Heart left ventricle (tissue), 16 donors: ENCODE results near the gene LIN54. TPM values are rescaled to one million over a fixed set of nuclear protein-coding genes. Genes with fewer than 3 reads are reported as not detected.

Source experiments
- ATAC-seq, 4 donors: fragments of 200-7000 bp; cut with Tn5 transposase; one replicate each; pipeline ENCODE4 v1.9.1; 2020 to 2022; ENCODE audit warnings: moderate library complexity in 4 of 4, mild to moderate bottlenecking in 3 of 4, moderate number of reproducible peaks in 1 of 4
- DNase-seq, 5 donors: peaks; one replicate each; pipeline ENCODE4 v3.0.0-alpha.2; 2020
- H3K27ac ChIP-seq, 12 donors: fragments of 200-600 bp; sonication (generic) in 4 of 12; one replicate each; pipeline versions ENCODE4 v1.5.0 to v1.8.0; 2016 to 2022; ENCODE audit warnings: mild to moderate bottlenecking in 2 of 12
- H3K27me3 ChIP-seq, 9 donors: fragments of 200-600 bp; sonication (generic) in 2 of 9; one replicate each; pipeline versions ENCODE4 v1.5.1 to v1.8.0; 2016 to 2022; ENCODE audit warnings: mild to moderate bottlenecking in 3 of 9
- H3K36me3 ChIP-seq, 9 donors: fragments of 200-600 bp; sonication (generic) in 2 of 9; one replicate each; pipeline versions ENCODE4 v1.5.0 to v1.8.0; 2018 to 2022; ENCODE audit warnings: mild to moderate bottlenecking in 2 of 9
- H3K4me1 ChIP-seq, 12 donors: fragments of 200-600 bp; sonication (generic) in 4 of 12; one replicate each; pipeline versions ENCODE4 v1.5.0 to v1.8.0; 2016 to 2022; ENCODE audit warnings: mild to moderate bottlenecking in 3 of 12
- H3K4me3 ChIP-seq, 12 donors: fragments of 200-600 bp; sonication (generic) in 4 of 12; one replicate each; pipeline versions ENCODE4 v1.5.0 to v1.8.0; 2017 to 2022; ENCODE audit warnings: mild to moderate bottlenecking in 9 of 12, moderate library complexity in 4 of 12
- H3K9me3 ChIP-seq, 12 donors: fragments of 200-600 bp; sonication (generic) in 4 of 12; one replicate each; pipeline versions ENCODE4 v1.5.0 to v1.8.0; 2016 to 2022; ENCODE audit warnings: mild to moderate bottlenecking in 1 of 12
- POLR2A ChIP-seq, 2 donors: fragments of 450-650 bp; IDR thresholded peaks; one replicate each; pipeline ENCODE4 v1.6.1; 2017; ENCODE audit warnings: antibody characterized with exemption in 2 of 2, mild to moderate bottlenecking in 2 of 2, moderate library complexity in 2 of 2
- WGBS, 4 donors: extraction: QIAGEN DNeasy Blood & Tissue Kit in 2 of 4; methylation state at CpG; one replicate each; pipeline versions ENCODE4 v1.1.5 to v1.1.7; 2013 to 2018; 5-methylcytosine and 5-hydroxymethylcytosine counted together
- intact Hi-C, 10 donors: fragments of 100-400 bp; cut with DNase I; formaldehyde crosslinking; loops; one replicate each; pipeline versions ENCODE4 v1.11.1 to v1.14.2; 2022
- polyA plus RNA-seq, 2 donors: library from polyadenylated mRNA; stranded (reverse); fragments of 200-250 nt; gene quantifications; one replicate each; pipeline ENCODE4 v1.2.3, GENCODE V29; 2013
- total RNA-seq, 9 donors: library from RNA; depleted of rRNA in 2 of 9; stranded (reverse); fragments of >200 nt in 2 of 9; fragmentation: NEBNext Ultra II Directional in 3 of 9; extraction: Animal tissue kit (Norgen Biotek cat#: 25700) in 3 of 9; gene quantifications; one replicate each; pipeline versions ENCODE4 v1.1.0 to v1.2.4, GENCODE V29; 2016 to 2023
- TF ChIP-seq, protein P1 (sequence below), 12 donors: fragments of 200-600 bp; sonication (generic) in 4 of 12; IDR thresholded peaks; one replicate each; pipeline versions ENCODE4 v1.5.0 to v1.8.0; 2018 to 2022; ENCODE audit warnings: antibody characterized with exemption in 12 of 12, mild to moderate bottlenecking in 5 of 12
- donor health status: ischemic (EF 13 %, LVEDD 7.1; RV severe dilation, severe dysfunction).
- donor health status: healthy with polysubstance abuse.
- donor health status: DM: no; HTN: yes; CAD: no.
- donor health status: DM: no; HTN: no; CAD: no.
- donor health status: ischemic (EF 25% LVEDD 6.9; RV normal size, moderate dysfunction).
- donor health status: ischemic (EF 25% LVEDD 5.7; RV mildly dilated, moderate dysfunction).
- donor health status: healthy.
- donor health status: DM: yes; HTN: yes; CAD: no.
- donor health status: ischemic (EF 35%, LVEDD 5.7; RV mildly dilated, moderate dysfunction).
- donor health status: nonischemic (EF 11% LVEDD 7.7; RV severe dilation, severe dysfunction).
- donor health status: DM: yes; HTN: yes; CAD: no.
- donor health status: PGD.
- donor health status: ischemic (EF 29% LVEDD 5.4; RV normal size, mild dysfunction).
- donor health status: nonischemic (EF 23%, LVEDD 6.1; RV moderate dilation, normal function).

Gene LIN54
- total and polyA plus RNA-seq, 11 donors = 1.6 to 11.4 (median 7.1) TPM

DNA sequence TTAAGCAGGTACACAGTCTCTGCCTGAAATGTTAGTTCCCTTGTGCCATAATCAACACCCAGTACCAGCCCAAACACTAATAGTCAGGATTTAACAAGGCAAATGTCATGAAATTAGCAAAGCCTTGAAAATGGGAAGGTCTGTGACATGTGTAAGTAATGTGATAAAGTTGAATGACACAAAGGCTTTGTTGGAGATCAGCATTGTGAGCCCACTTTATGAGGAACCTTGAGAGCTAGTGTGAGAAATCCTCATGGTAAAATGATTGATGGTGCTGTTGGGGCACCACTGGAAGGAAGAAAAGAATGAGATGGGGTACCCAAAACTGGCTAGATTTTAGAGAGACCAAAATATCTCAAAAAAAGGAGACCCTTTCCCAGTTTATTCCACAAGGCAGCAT, 3.3 kb upstream of the LIN54 start:
- ATAC-seq = no peak
- Histone ChIP-seq H3K9me3 (no peaks in the 10 kb centered on the region), H3K36me3 (no peaks in the 10 kb centered on the region), H3K4me3 (peak overlapping the region in 9 of 12 donors; percentile 40 to 94 (median 72)), H3K4me1 (peaks cover 0 to 36% (median 18%) of the 10 kb centered on the region in 12 donors), H3K27ac (peak overlapping the region in 11 of 12 donors; percentile 62 to 95 (median 79)), H3K27me3 (no peaks in the 10 kb centered on the region)
- TF ChIP-seq POLR2A (IDR thresholded peaks at IDR 0.05) = no peak
- TF ChIP-seq, protein P1, sequence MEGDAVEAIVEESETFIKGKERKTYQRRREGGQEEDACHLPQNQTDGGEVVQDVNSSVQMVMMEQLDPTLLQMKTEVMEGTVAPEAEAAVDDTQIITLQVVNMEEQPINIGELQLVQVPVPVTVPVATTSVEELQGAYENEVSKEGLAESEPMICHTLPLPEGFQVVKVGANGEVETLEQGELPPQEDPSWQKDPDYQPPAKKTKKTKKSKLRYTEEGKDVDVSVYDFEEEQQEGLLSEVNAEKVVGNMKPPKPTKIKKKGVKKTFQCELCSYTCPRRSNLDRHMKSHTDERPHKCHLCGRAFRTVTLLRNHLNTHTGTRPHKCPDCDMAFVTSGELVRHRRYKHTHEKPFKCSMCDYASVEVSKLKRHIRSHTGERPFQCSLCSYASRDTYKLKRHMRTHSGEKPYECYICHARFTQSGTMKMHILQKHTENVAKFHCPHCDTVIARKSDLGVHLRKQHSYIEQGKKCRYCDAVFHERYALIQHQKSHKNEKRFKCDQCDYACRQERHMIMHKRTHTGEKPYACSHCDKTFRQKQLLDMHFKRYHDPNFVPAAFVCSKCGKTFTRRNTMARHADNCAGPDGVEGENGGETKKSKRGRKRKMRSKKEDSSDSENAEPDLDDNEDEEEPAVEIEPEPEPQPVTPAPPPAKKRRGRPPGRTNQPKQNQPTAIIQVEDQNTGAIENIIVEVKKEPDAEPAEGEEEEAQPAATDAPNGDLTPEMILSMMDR (IDR thresholded peaks at IDR 0.05) = no peak
- DNase-seq = no peak
- intact Hi-C loops = loop anchor here in 9 of 10 donors (1.0 to 10.0 kb wide), 10 partner anchors 20 to 642 kb away; partner anchors contain the start of genes THAP9 (in 6 of the 9), COPS4 (in 5 of the 9), ENOPH1 (in 1 of the 9) and HNRNPD (in 1 of the 9)

DNA sequence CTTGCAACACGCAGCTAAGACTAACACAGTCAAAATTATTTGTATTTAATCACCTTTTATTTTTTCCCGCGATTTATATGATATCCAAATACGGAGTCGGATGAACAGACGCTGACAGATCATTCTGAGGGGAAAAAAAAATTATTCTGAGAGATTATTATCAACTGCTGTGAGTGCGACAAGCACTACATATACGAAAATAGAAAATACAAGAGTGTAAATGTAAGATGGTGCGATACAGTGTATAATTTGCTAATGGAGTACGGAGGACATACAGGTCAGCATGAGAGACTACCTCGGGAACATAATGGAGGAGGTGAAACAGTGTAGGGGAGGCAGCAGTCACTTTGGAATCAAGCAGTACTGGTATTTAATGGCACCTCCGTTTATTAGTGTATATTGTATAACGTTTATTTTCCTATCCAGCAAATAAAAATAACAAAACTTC, 2.8 kb upstream of the LIN54 start:
- Histone ChIP-seq H3K27me3 (no peaks in the 10 kb centered on the region), H3K4me1 (peaks cover 0 to 39% (median 21%) of the 10 kb centered on the region in 12 donors), H3K36me3 (no peaks in the 10 kb centered on the region), H3K9me3 (no peaks in the 10 kb centered on the region), H3K27ac (peak overlapping the region; percentile 62 to 95 (median 78)), H3K4me3 (peak overlapping the region; percentile 26 to 94 (median 71))
- intact Hi-C loops = loop anchor here in 9 of 10 donors (1.0 to 10.0 kb wide), 10 partner anchors 21 to 641 kb away; partner anchors contain the start of genes THAP9 (in 6 of the 9), COPS4 (in 5 of the 9), ENOPH1 (in 1 of the 9) and HNRNPD (in 1 of the 9)
- 5 to 6% (median 5%) methylated on average over 13 of the region's 13 CpGs for WGBS, 4 donors
- peak in 2 of 4 donors; percentile 27 for ATAC-seq
- no peak for DNase-seq
- no peak for TF ChIP-seq POLR2A (IDR thresholded peaks at IDR 0.05)
- TF ChIP-seq, protein P1 (IDR thresholded peaks at IDR 0.05) = no peak

DNA sequence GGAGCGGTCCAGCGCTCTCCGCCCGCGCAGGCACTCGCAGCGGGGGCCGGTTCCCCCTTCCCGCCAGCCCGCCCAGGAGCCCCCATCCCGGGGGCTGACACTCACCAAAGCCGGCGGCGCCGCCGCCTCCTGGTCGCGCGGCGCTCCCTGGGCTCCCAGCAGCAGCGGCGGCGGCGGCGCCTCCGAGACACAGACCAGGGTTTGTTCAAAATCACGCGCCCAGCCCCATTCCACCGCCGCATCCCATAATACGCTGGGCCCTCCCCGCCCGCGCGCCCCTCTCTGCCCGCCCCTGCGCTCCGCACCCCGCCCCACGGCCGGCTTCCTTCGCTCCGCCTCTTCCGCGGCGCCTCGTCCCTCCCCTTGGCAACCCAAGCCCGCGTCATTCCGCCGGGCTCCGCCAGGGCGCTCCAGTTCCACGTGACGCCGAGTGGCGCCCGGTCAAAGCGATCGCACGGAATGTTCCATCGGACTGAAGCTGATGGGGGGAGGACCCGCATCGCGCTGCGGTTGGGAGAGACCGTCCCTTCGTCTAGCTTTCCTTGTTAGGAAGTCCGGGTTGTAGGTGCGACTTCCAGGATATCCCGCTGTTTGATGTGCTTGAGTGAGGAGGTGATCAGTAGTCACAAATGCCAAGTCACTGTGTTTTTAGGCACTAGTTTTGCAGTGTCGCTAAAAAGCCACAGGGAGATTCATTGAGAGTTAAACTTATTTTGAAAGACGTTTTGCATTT, 2.2 kb upstream of the LIN54 start:
- Histone ChIP-seq H3K4me1 (peaks cover 0 to 41% (median 23%) of the 10 kb centered on the region in 12 donors), H3K27me3 (no peaks in the 10 kb centered on the region), H3K4me3 (peak overlapping the region; percentile 43 to 94 (median 73)), H3K9me3 (no peaks in the 10 kb centered on the region), H3K36me3 (no peaks in the 10 kb centered on the region), H3K27ac (peak overlapping the region; percentile 62 to 95 (median 80))
- peak; percentile 97 to 99 (median 98) for DNase-seq
- intact Hi-C loops = loop anchor here in 9 of 10 donors (1.0 to 10.0 kb wide), 10 partner anchors 21 to 641 kb away; partner anchors contain the start of genes THAP9 (in 6 of the 9), COPS4 (in 5 of the 9), ENOPH1 (in 1 of the 9) and HNRNPD (in 1 of the 9)
- 0 to 1% (median 0%) methylated on average over 34 to 73 of the region's 73 CpGs for WGBS, 4 donors
- peak; percentile 98 to 99 (median 98) for ATAC-seq
- TF ChIP-seq POLR2A (IDR thresholded peaks at IDR 0.05) = peak in 1 of 2 donors; percentile 49
- TF ChIP-seq, protein P1 (IDR thresholded peaks at IDR 0.05) = peak in 11 of 12 donors; percentile 37 to 67 (median 54)
